ENCODE measurements around the gene ROR2.

Gene ROR2

GRCh38 chr9:91849694-91850093 lies 100.3 kb downstream of the ROR2 start:
- Histone ChIP-seq H3K4ac (ENCODE audit: low read length) (no peak overlapping the region), H3K27ac (replicated peaks; ENCODE audit: low read length) (no peak overlapping the region), H3K79me1 (ENCODE audit: low read depth, low read length) (peaks cover 13% of the 10 kb centered on the region), H2BK15ac (ENCODE audit: low read length) (no peak overlapping the region), H4K8ac (ENCODE audit: low read depth, low read length) (no peak overlapping the region), H3K9me3 (replicated peaks in 1 of 2; ENCODE audit: control insufficient read depth in 2 of 2, insufficient read depth in 1 of 2, low read depth in 1 of 2, low read length in 2 of 2) (peaks cover 0 to 4% of the 10 kb centered on the region in 2 donors), H2BK12ac (ENCODE audit: low read length) (no peak overlapping the region), H2AFZ (ENCODE audit: low read length) (no peak overlapping the region), H2BK5ac (ENCODE audit: low read length) (no peak overlapping the region), H3K4me2 (ENCODE audit: insufficient read depth, low read length, poor library complexity, severe bottlenecking) (no peak overlapping the region), H2AK5ac (ENCODE audit: low read depth, low read length) (no peak overlapping the region), H3K18ac (ENCODE audit: low read length) (no peak overlapping the region), H2BK120ac (ENCODE audit: low read depth, low read length) (no peak overlapping the region), H3K14ac (ENCODE audit: low read length) (no peak overlapping the region), H3K9ac (ENCODE audit: low read depth, low read length, poor library complexity) (no peak overlapping the region), H3K23ac (ENCODE audit: low read depth, low read length, poor library complexity) (no peak overlapping the region), H4K91ac (ENCODE audit: low read depth, low read length, poor library complexity) (no peak overlapping the region), H3K36me3 (replicated peaks in 1 of 2; ENCODE audit: control insufficient read depth in 2 of 2, insufficient read depth in 2 of 2, low read length in 2 of 2) (peaks cover 2 to 11% of the 10 kb centered on the region in 2 donors), H3K27me3 (ENCODE audit: control insufficient read depth in 3 of 3, insufficient read depth in 3 of 3, low read depth in 1 of 3, low read length in 3 of 3) (no peaks in the 10 kb centered on the region), H3K4me3 (ENCODE audit: low read length in 2 of 2) (no peak overlapping the region), H3K4me1 (ENCODE audit: control insufficient read depth in 2 of 2, insufficient read depth in 1 of 2, low read depth in 1 of 2, low read length in 2 of 2) (peaks cover 13 to 35% of the 10 kb centered on the region in 2 donors)
- no CpG with 5 or more reads among the region's 3 CpGs for WGBS, 2 donors (ENCODE audit: extremely low coverage in 2 of 2, insufficient read length in 2 of 2, insufficient replicate concordance in 1 of 2)
- DNase-seq (ENCODE audit: low spot score) = no peak

GRCh38 chr9:91848146-91848545 lies 101.9 kb downstream of the ROR2 start:
- Histone ChIP-seq H3K14ac (ENCODE audit: low read length) (no peak overlapping the region), H3K9ac (ENCODE audit: low read depth, low read length, poor library complexity) (no peak overlapping the region), H2AFZ (ENCODE audit: low read length) (no peak overlapping the region), H3K9me3 (replicated peaks in 1 of 2; ENCODE audit: control insufficient read depth in 2 of 2, insufficient read depth in 1 of 2, low read depth in 1 of 2, low read length in 2 of 2) (peaks cover 0 to 4% of the 10 kb centered on the region in 2 donors), H3K18ac (ENCODE audit: low read length) (no peak overlapping the region), H3K4me3 (ENCODE audit: low read length in 2 of 2) (no peak overlapping the region), H4K91ac (ENCODE audit: low read depth, low read length, poor library complexity) (no peak overlapping the region), H2BK5ac (ENCODE audit: low read length) (no peak overlapping the region), H2AK5ac (ENCODE audit: low read depth, low read length) (no peak overlapping the region), H3K36me3 (replicated peaks in 1 of 2; ENCODE audit: control insufficient read depth in 2 of 2, insufficient read depth in 2 of 2, low read length in 2 of 2) (peaks cover 2 to 9% of the 10 kb centered on the region in 2 donors), H3K27ac (replicated peaks; ENCODE audit: low read length) (no peak overlapping the region), H3K79me1 (ENCODE audit: low read depth, low read length) (peaks cover 3% of the 10 kb centered on the region), H4K8ac (ENCODE audit: low read depth, low read length) (no peak overlapping the region), H3K27me3 (ENCODE audit: control insufficient read depth in 3 of 3, insufficient read depth in 3 of 3, low read depth in 1 of 3, low read length in 3 of 3) (no peaks in the 10 kb centered on the region), H3K23ac (ENCODE audit: low read depth, low read length, poor library complexity) (no peak overlapping the region), H3K4ac (ENCODE audit: low read length) (no peak overlapping the region), H3K4me2 (ENCODE audit: insufficient read depth, low read length, poor library complexity, severe bottlenecking) (no peak overlapping the region), H2BK15ac (ENCODE audit: low read length) (no peak overlapping the region), H2BK120ac (ENCODE audit: low read depth, low read length) (no peak overlapping the region), H3K4me1 (ENCODE audit: control insufficient read depth in 2 of 2, insufficient read depth in 1 of 2, low read depth in 1 of 2, low read length in 2 of 2) (peaks cover 28 to 36% of the 10 kb centered on the region in 2 donors), H2BK12ac (ENCODE audit: low read length) (no peak overlapping the region)
- no CpG with 5 or more reads among the region's 6 CpGs for WGBS, 2 donors (ENCODE audit: extremely low coverage in 2 of 2, insufficient read length in 2 of 2, insufficient replicate concordance in 1 of 2)
- DNase-seq (ENCODE audit: low spot score) = no peak

GRCh38 chr9:91847581-91848091 lies 102.4 kb downstream of the ROR2 start:
- Histone ChIP-seq H2BK15ac (ENCODE audit: low read length) (no peak overlapping the region), H2BK120ac (ENCODE audit: low read depth, low read length) (no peak overlapping the region)

GRCh38 chr9:91845879-91846278 lies 104.1 kb downstream of the ROR2 start:
- H2BK12ac ChIP-seq (ENCODE audit: low read length) = no peak overlapping the region
- no peak overlapping the region for H3K27ac ChIP-seq (replicated peaks; ENCODE audit: low read length)
- no peak overlapping the region for H2BK15ac ChIP-seq (ENCODE audit: low read length)
- H4K8ac ChIP-seq (ENCODE audit: low read depth, low read length) = no peak overlapping the region
- no peak overlapping the region for H3K4me3 ChIP-seq (ENCODE audit: low read length in 2 of 2)
- no peak overlapping the region for H4K91ac ChIP-seq (ENCODE audit: low read depth, low read length, poor library complexity)
- H3K9ac ChIP-seq (ENCODE audit: low read depth, low read length, poor library complexity) = no peak overlapping the region
- H2BK120ac ChIP-seq (ENCODE audit: low read depth, low read length) = no peak overlapping the region
- H3K23ac ChIP-seq (ENCODE audit: low read depth, low read length, poor library complexity) = no peak overlapping the region
- no peaks in the 10 kb centered on the region for H3K27me3 ChIP-seq (ENCODE audit: control insufficient read depth in 3 of 3, insufficient read depth in 3 of 3, low read depth in 1 of 3, low read length in 3 of 3)
- H2AK5ac ChIP-seq (ENCODE audit: low read depth, low read length) = no peak overlapping the region
- H3K18ac ChIP-seq (ENCODE audit: low read length) = no peak overlapping the region
- H2AFZ ChIP-seq (ENCODE audit: low read length) = no peak overlapping the region
- no peak overlapping the region for H3K14ac ChIP-seq (ENCODE audit: low read length)
- H3K36me3 ChIP-seq (replicated peaks in 1 of 2; ENCODE audit: control insufficient read depth in 2 of 2, insufficient read depth in 2 of 2, low read length in 2 of 2) = peaks cover 2 to 5% of the 10 kb centered on the region in 2 donors
- no CpG with 5 or more reads among the region's 6 CpGs for whole genome bisulfite sequencing, 2 donors (ENCODE audit: extremely low coverage in 2 of 2, insufficient read length in 2 of 2, insufficient replicate concordance in 1 of 2)
- H3K4ac ChIP-seq (ENCODE audit: low read length) = no peak overlapping the region
- peaks cover 2% of the 10 kb centered on the region for H3K79me1 ChIP-seq (ENCODE audit: low read depth, low read length)
- DNase-seq (ENCODE audit: low spot score) = no peak
- H2BK5ac ChIP-seq (ENCODE audit: low read length) = no peak overlapping the region
- no peak overlapping the region for H3K4me2 ChIP-seq (ENCODE audit: insufficient read depth, low read length, poor library complexity, severe bottlenecking)
- H3K9me3 ChIP-seq (replicated peaks in 1 of 2; ENCODE audit: control insufficient read depth in 2 of 2, insufficient read depth in 1 of 2, low read depth in 1 of 2, low read length in 2 of 2) = peaks cover 0 to 4% of the 10 kb centered on the region in 2 donors
- peaks cover 30 to 32% of the 10 kb centered on the region in 2 donors for H3K4me1 ChIP-seq (ENCODE audit: control insufficient read depth in 2 of 2, insufficient read depth in 1 of 2, low read depth in 1 of 2, low read length in 2 of 2)

More at GRCh38 chr9:91847581-91848091, 102.4 kb downstream of the ROR2 start:
- H3K36me3 ChIP-seq (replicated peaks in 1 of 2; ENCODE audit: control insufficient read depth in 2 of 2, insufficient read depth in 2 of 2, low read length in 2 of 2) = peaks cover 2 to 9% of the 10 kb centered on the region in 2 donors
- H3K9ac ChIP-seq (ENCODE audit: low read depth, low read length, poor library complexity) = no peak overlapping the region
- no peak overlapping the region for H2BK12ac ChIP-seq (ENCODE audit: low read length)
- no peak overlapping the region for H2AFZ ChIP-seq (ENCODE audit: low read length)
- H3K18ac ChIP-seq (ENCODE audit: low read length) = peak overlapping the region; percentile 15
- H3K23ac ChIP-seq (ENCODE audit: low read depth, low read length, poor library complexity) = no peak overlapping the region
- no peak overlapping the region for H4K91ac ChIP-seq (ENCODE audit: low read depth, low read length, poor library complexity)
- no peak overlapping the region for H3K4me3 ChIP-seq (ENCODE audit: low read length in 2 of 2)
- no peak overlapping the region for H3K4me2 ChIP-seq (ENCODE audit: insufficient read depth, low read length, poor library complexity, severe bottlenecking)
- no peaks in the 10 kb centered on the region for H3K27me3 ChIP-seq (ENCODE audit: control insufficient read depth in 3 of 3, insufficient read depth in 3 of 3, low read depth in 1 of 3, low read length in 3 of 3)
- H3K79me1 ChIP-seq (ENCODE audit: low read depth, low read length) = peaks cover 2% of the 10 kb centered on the region
- no peak overlapping the region for H2AK5ac ChIP-seq (ENCODE audit: low read depth, low read length)
- no peak overlapping the region for H3K4ac ChIP-seq (ENCODE audit: low read length)
- peaks cover 30 to 34% of the 10 kb centered on the region in 2 donors for H3K4me1 ChIP-seq (ENCODE audit: control insufficient read depth in 2 of 2, insufficient read depth in 1 of 2, low read depth in 1 of 2, low read length in 2 of 2)
- H3K9me3 ChIP-seq (replicated peaks in 1 of 2; ENCODE audit: control insufficient read depth in 2 of 2, insufficient read depth in 1 of 2, low read depth in 1 of 2, low read length in 2 of 2) = peaks cover 0 to 4% of the 10 kb centered on the region in 2 donors
- H3K27ac ChIP-seq (replicated peaks; ENCODE audit: low read length) = no peak overlapping the region
- no peak overlapping the region for H4K8ac ChIP-seq (ENCODE audit: low read depth, low read length)
- no peak for DNase-seq (ENCODE audit: low spot score)
- H2BK5ac ChIP-seq (ENCODE audit: low read length) = no peak overlapping the region
- no CpG with 5 or more reads among the region's 13 CpGs for WGBS, 2 donors (ENCODE audit: extremely low coverage in 2 of 2, insufficient read length in 2 of 2, insufficient replicate concordance in 1 of 2)
- H3K14ac ChIP-seq (ENCODE audit: low read length) = no peak overlapping the region
